Suprapubic skin (tissue), 3 donors: ENCODE data around the gene BEX1.

Source experiments
- CTCF ChIP-seq, 2 donors: fragments of 200-600 bp in 1 of 2; fragments of 450-650 bp in 1 of 2; sonication (generic) in 1 of 2; IDR thresholded peaks; one replicate each; pipeline ENCODE4 v1.5.1; 2016 to 2019; ENCODE audit warnings: antibody characterized with exemption in 2 of 2, mild to moderate bottlenecking in 1 of 2, moderate library complexity in 1 of 2
- EP300 ChIP-seq: sonication (generic); formaldehyde crosslinking; IDR thresholded peaks from one replicate; pipeline ENCODE4 v1.6.1; 2017; ENCODE audit warnings: antibody characterized with exemption

GRCh38 chrX:103092942-103093341, 29.0 kb upstream of the BEX1 start, which contains the start of gene NXF3:
- TF ChIP-seq CTCF (IDR thresholded peaks at IDR 0.05) (no peak), EP300 (no peak)
